Neural progenitor cell (in vitro differentiated cells): ENCODE measurements around the gene ST3GAL2. TPM values are rescaled to one million over a fixed set of nuclear protein-coding genes. Genes with fewer than 3 reads are reported as not detected.

ENCODE experiments used
- DNase-seq: peaks from one replicate; pipeline ENCODE4 v3.0.0-alpha.2; 2016; ENCODE audit warnings: low spot score
- H2AFZ ChIP-seq: fragments of 200-600 bp; sonication (generic); replicated peaks from 2 replicates; pipeline ENCODE4 v1.6.1; 2016; ENCODE audit warnings: antibody characterized with exemption
- H3F3A ChIP-seq: fragments of 200-600 bp; sonication (generic); 2 replicates; pipeline ENCODE4 v1.6.1; 2016; ENCODE audit warnings: antibody characterized with exemption, low read depth
- H3K27ac ChIP-seq: fragments of 200-600 bp; sonication (generic); 2 replicates; pipeline ENCODE4 v1.5.1; 2016; ENCODE audit warnings: mild to moderate bottlenecking
- H3K27me3 ChIP-seq: fragments of 200-600 bp; sonication (generic); 2 replicates; pipeline ENCODE4 v1.6.1; 2016; ENCODE audit warnings: mild to moderate bottlenecking, moderate library complexity
- H3K36me3 ChIP-seq: fragments of 200-600 bp; sonication (generic); 2 replicates; pipeline ENCODE4 v1.5.1; 2016
- H3K4me1 ChIP-seq: fragments of 200-600 bp; sonication (generic); 2 replicates; pipeline ENCODE4 v1.6.1; 2016; ENCODE audit warnings: mixed run types
- H3K4me2 ChIP-seq: fragments of 200-600 bp; sonication (generic); 2 replicates; pipeline ENCODE4 v1.6.1; 2016
- H3K4me3 ChIP-seq: fragments of 200-600 bp; sonication (generic); 2 replicates; pipeline ENCODE4 v1.5.1; 2016
- H3K79me2 ChIP-seq: fragments of 200-600 bp; sonication (generic); 2 replicates; pipeline ENCODE4 v1.6.1; 2016; ENCODE audit warnings: low read depth
- H3K9ac ChIP-seq: fragments of 200-600 bp; sonication (generic); 2 replicates; pipeline ENCODE4 v1.6.1; 2016
- H3K9me3 ChIP-seq: fragments of 200-600 bp; sonication (generic); 2 replicates; pipeline ENCODE4 v1.5.1; 2016; ENCODE audit warnings: low read depth
- H4K20me1 ChIP-seq: fragments of 200-600 bp; sonication (generic); 2 replicates; pipeline ENCODE4 v1.6.1; 2016; ENCODE audit warnings: low read depth
- H3K27ac Mint-ChIP-seq: 3 replicates; pipeline ENCODE4 v1.8.0; 2021; ENCODE audit warnings: mixed read lengths
- H3K27me3 Mint-ChIP-seq: 2 replicates; pipeline ENCODE4 v1.8.0; 2022; ENCODE audit warnings: low read depth, mild to moderate bottlenecking, inconsistent platforms, moderate library complexity, mixed read lengths; ENCODE audit not compliant: insufficient read depth
- H3K36me3 Mint-ChIP-seq: 3 replicates; pipeline ENCODE4 v1.8.0; 2021; ENCODE audit warnings: mixed read lengths
- H3K4me1 Mint-ChIP-seq: 3 replicates; pipeline ENCODE4 v1.8.0; 2021; ENCODE audit warnings: mixed read lengths
- H3K4me3 Mint-ChIP-seq: 3 replicates; pipeline ENCODE4 v1.8.0; 2021; ENCODE audit warnings: mild to moderate bottlenecking, moderate library complexity, mixed read lengths
- H3K9me3 Mint-ChIP-seq: 3 replicates; pipeline ENCODE4 v1.8.0; 2020; ENCODE audit warnings: mixed read lengths
- CTCF ChIP-seq: fragments of 200-600 bp; sonication (generic); IDR thresholded peaks from 2 replicates; pipeline ENCODE4 v1.5.1; 2017; ENCODE audit warnings: antibody characterized with exemption, mild to moderate bottlenecking
- EZH2 ChIP-seq: fragments of 200-600 bp; sonication (generic); IDR thresholded peaks from 2 replicates; pipeline ENCODE4 v1.6.1; 2017; ENCODE audit warnings: antibody characterized with exemption, mild to moderate bottlenecking, moderate library complexity
- EZH2phosphoT487 ChIP-seq: fragments of 200-600 bp; sonication (generic); IDR thresholded peaks from 2 replicates; pipeline ENCODE4 v1.6.1; 2017; ENCODE audit warnings: antibody characterized with exemption
- total RNA-seq: library from RNA; depleted of rRNA; stranded (reverse); fragments of >200 nt; gene quantifications from 2 replicates; pipeline ENCODE4 v1.2.3, GENCODE V29; 2015; ENCODE audit warnings: low replicate concordance

The ST3GAL2 gene
- total RNA-seq, 1 donor from 2014 or later = 11.6 TPM

DNA sequence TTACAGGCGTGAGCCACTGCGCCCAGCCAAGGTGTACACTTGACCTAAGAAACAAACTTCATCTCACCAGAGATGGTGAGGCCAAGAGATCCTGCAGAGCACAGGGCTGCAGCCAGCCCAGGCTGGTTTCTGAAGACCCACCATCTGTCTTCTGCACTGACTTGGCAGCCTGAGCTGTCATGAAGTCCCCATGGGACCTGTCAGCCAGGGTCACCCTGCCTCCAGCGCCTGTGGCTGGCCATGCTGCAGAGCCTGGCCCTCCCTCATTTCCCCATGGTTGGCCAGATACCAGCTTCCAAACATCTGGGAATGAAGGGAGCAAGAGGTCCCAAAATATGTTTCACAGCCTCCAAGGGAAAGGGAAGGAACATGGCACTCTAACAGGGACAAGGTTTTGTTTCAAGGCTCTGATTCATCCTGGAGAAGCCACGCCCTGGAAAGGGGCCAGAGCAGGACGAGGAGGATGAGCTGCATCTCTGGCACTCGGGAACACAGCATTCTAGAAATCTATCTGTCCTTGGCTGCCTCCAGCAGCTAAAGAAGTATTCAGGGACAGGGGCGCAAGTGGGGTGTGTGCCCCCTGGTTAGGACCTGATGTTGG, 46.9 kb downstream of the ST3GAL2 start:
- H3K9ac ChIP-seq = no peak overlapping the region
- no peak for TF ChIP-seq CTCF
- no peak for TF ChIP-seq EZH2
- no peak for TF ChIP-seq EZH2phosphoT487
- H3K4me1 ChIP-seq = no peaks in the 10 kb centered on the region
- H3K9me3 ChIP-seq = no peaks in the 10 kb centered on the region
- Mint-ChIP-seq H3K27ac (no peak overlapping the region), H3K4me3 (no peak overlapping the region), H3K4me1 (peaks cover 7% of the 10 kb centered on the region), H3K36me3 (peaks cover 14% of the 10 kb centered on the region), H3K27me3 (no peaks in the 10 kb centered on the region), H3K9me3 (no peaks in the 10 kb centered on the region)
- no peak for DNase-seq
- H2AFZ ChIP-seq = no peak overlapping the region
- no peaks in the 10 kb centered on the region for H3F3A ChIP-seq
- no peaks in the 10 kb centered on the region for H3K27me3 ChIP-seq
- H3K27ac ChIP-seq = no peak overlapping the region
- H3K79me2 ChIP-seq = no peaks in the 10 kb centered on the region
- no peak overlapping the region for H3K4me2 ChIP-seq
- H3K36me3 ChIP-seq = no peaks in the 10 kb centered on the region
- peaks cover 5% of the 10 kb centered on the region for H4K20me1 ChIP-seq
- H3K4me3 ChIP-seq = no peak overlapping the region

GRCh38 chr16:70391446-70391845, 47.5 kb downstream of the ST3GAL2 start:
- no peak for DNase-seq
- Histone ChIP-seq H3K36me3 (no peaks in the 10 kb centered on the region), H3K4me2 (no peak overlapping the region), H3K27ac (no peak overlapping the region), H3K9me3 (no peaks in the 10 kb centered on the region), H3K4me1 (no peaks in the 10 kb centered on the region), H3K9ac (no peak overlapping the region), H3K4me3 (no peak overlapping the region), H3K27me3 (no peaks in the 10 kb centered on the region), H3K79me2 (no peaks in the 10 kb centered on the region), H4K20me1 (peaks cover 5% of the 10 kb centered on the region), H2AFZ (no peak overlapping the region), H3F3A (no peaks in the 10 kb centered on the region)
- H3K4me1 Mint-ChIP-seq = peaks cover 7% of the 10 kb centered on the region
- H3K27me3 Mint-ChIP-seq = no peaks in the 10 kb centered on the region
- H3K27ac Mint-ChIP-seq = peak overlapping the region; percentile 16
- no peak overlapping the region for H3K4me3 Mint-ChIP-seq
- H3K36me3 Mint-ChIP-seq = peaks cover 14% of the 10 kb centered on the region
- TF ChIP-seq CTCF (no peak), EZH2 (no peak), EZH2phosphoT487 (no peak)
- no peaks in the 10 kb centered on the region for H3K9me3 Mint-ChIP-seq

- Mint-ChIP-seq H3K4me1 (peaks cover 7% of the 10 kb centered on the region), H3K27me3 (no peaks in the 10 kb centered on the region), H3K27ac (no peak overlapping the region), H3K36me3 (peaks cover 14% of the 10 kb centered on the region), H3K9me3 (no peaks in the 10 kb centered on the region), H3K4me3 (no peak overlapping the region)
- no peak overlapping the region for H3K4me3 ChIP-seq
- no peaks in the 10 kb centered on the region for H3F3A ChIP-seq
- no peak overlapping the region for H3K9ac ChIP-seq
- DNase-seq = no peak
- no peaks in the 10 kb centered on the region for H3K36me3 ChIP-seq
- H3K4me1 ChIP-seq = no peaks in the 10 kb centered on the region
- H3K79me2 ChIP-seq = no peaks in the 10 kb centered on the region
- no peak for TF ChIP-seq EZH2phosphoT487
- no peak for TF ChIP-seq CTCF
- peaks cover 4% of the 10 kb centered on the region for H4K20me1 ChIP-seq
- no peaks in the 10 kb centered on the region for H3K9me3 ChIP-seq
- H3K4me2 ChIP-seq = no peak overlapping the region
- no peaks in the 10 kb centered on the region for H3K27me3 ChIP-seq
- H3K27ac ChIP-seq = no peak overlapping the region
- no peak overlapping the region for H2AFZ ChIP-seq
Observed at GRCh38 chr16:70390774-70391173, 48.1 kb downstream of the ST3GAL2 start.
